H1 (cell line): Measurements from ENCODE around the gene RYK. TPM values are rescaled to one million over a fixed set of nuclear protein-coding genes. Genes with fewer than 3 reads are reported as not detected.

Experiments used
- CTCF ChIA-PET: fragments of 300-600 bp; sonication (Branson Sonifier 250); formaldehyde crosslinking; loops from one replicate; lab custom pipeline; 2021; ENCODE audit not compliant: partially characterized antibody; lab: Charles Lee
- POLR2A ChIA-PET: fragments of 300-600 bp; sonication (Branson Sonifier 250); formaldehyde crosslinking; loops from one replicate; lab custom pipeline; 2021; ENCODE audit warnings: inconsistent platforms; ENCODE audit not compliant: partially characterized antibody; lab: Charles Lee
- DNase-seq, 2 experiments: peaks; one replicate each; pipeline versions ENCODE4 v3.0.0 to v3.0.0-alpha.2; 2010 to 2022; ENCODE audit warnings: low spot score in 2 of 2, low read depth in 1 of 2, mixed read lengths in 1 of 2
- FAIRE-seq: peaks from 2 replicates; lab custom pipeline; 2011; peaks lifted over from hg19 to GRCh38; lab: Jason Lieb, UNC
- H2AFZ ChIP-seq: 2 replicates; pipeline ENCODE4 v1.8.1; 2012; ENCODE audit warnings: low read length, inconsistent platforms
- H2AK5ac ChIP-seq: 2 replicates; pipeline ENCODE4 v1.6.1; 2013; ENCODE audit warnings: low read depth, low read length
- H2BK120ac ChIP-seq: replicated peaks from 2 replicates; pipeline ENCODE3; 2013; ENCODE audit warnings: low read depth, low read length, inconsistent platforms
- H2BK12ac ChIP-seq: 2 replicates; pipeline ENCODE4 v1.6.1; 2013; ENCODE audit warnings: low read depth, low read length
- H2BK15ac ChIP-seq: 2 replicates; pipeline ENCODE4 v1.6.1; 2013; ENCODE audit warnings: low read length
- H2BK20ac ChIP-seq: 2 replicates; pipeline ENCODE4 v1.6.1; 2013; ENCODE audit warnings: low read length
- H2BK5ac ChIP-seq: 2 replicates; pipeline ENCODE4 v1.6.1; 2013; ENCODE audit warnings: low read depth, low read length
- H3K14ac ChIP-seq: 2 replicates; pipeline ENCODE4 v1.6.1; 2013; ENCODE audit warnings: inconsistent platforms; ENCODE audit not compliant: insufficient read length
- H3K18ac ChIP-seq: 2 replicates; pipeline ENCODE4 v1.6.1; 2013; ENCODE audit warnings: low read length; ENCODE audit errors: extremely low read depth
- H3K23ac ChIP-seq: 2 replicates; pipeline ENCODE4 v1.6.1; 2013; ENCODE audit warnings: inconsistent platforms; ENCODE audit not compliant: insufficient read length
- H3K23me2 ChIP-seq: 2 replicates; pipeline ENCODE4 v1.6.1; 2013; ENCODE audit warnings: low read depth, low read length
- H3K27ac ChIP-seq: 2 replicates; pipeline ENCODE4 v1.6.1; 2011; ENCODE audit warnings: low read depth, low read length, inconsistent platforms
- H3K27me3 ChIP-seq, 4 experiments: replicated peaks in 1 of 4; 1 replicate in 1 of 4; 2 replicates in 3 of 4; pipeline versions ENCODE4 v1.6.1 to v1.8.1; 2011 to 2013; ENCODE audit warnings: low read length in 3 of 4, mild to moderate bottlenecking in 3 of 4, inconsistent platforms in 2 of 4, mixed read lengths in 2 of 4, moderate library complexity in 1 of 4; ENCODE audit not compliant: control insufficient read depth in 3 of 4, insufficient read depth in 3 of 4; ENCODE audit errors: extremely low read depth in 1 of 4
- H3K36me3 ChIP-seq, 4 experiments: 2 replicates each; pipeline versions ENCODE4 v1.6.1 to v1.8.1; 2011 to 2013; ENCODE audit warnings: mild to moderate bottlenecking in 4 of 4, low read length in 3 of 4, moderate library complexity in 2 of 4, control low read depth in 1 of 4, inconsistent platforms in 1 of 4; ENCODE audit not compliant: insufficient read depth in 4 of 4, control insufficient read depth in 2 of 4
- H3K4ac ChIP-seq: replicated peaks from 2 replicates; pipeline ENCODE3; 2013; ENCODE audit warnings: low read length, low read depth, mixed read lengths, inconsistent platforms; ENCODE audit not compliant: insufficient read length
- H3K4me1 ChIP-seq, 4 experiments: replicated peaks in 1 of 4; 1 replicate in 1 of 4; 2 replicates in 3 of 4; pipeline versions ENCODE4 v1.6.1 to v1.8.1; 2011 to 2013; ENCODE audit warnings: low read length in 3 of 4, inconsistent platforms in 2 of 4, mixed read lengths in 1 of 4; ENCODE audit not compliant: insufficient read depth in 4 of 4, control insufficient read depth in 3 of 4
- H3K4me2 ChIP-seq, 2 experiments: 2 replicates each; pipeline versions ENCODE4 v1.6.1 to v1.8.1; 2011 to 2013; ENCODE audit warnings: low read depth in 2 of 2, low read length in 2 of 2, control low read depth in 1 of 2, inconsistent platforms in 1 of 2, mild to moderate bottlenecking in 1 of 2; ENCODE audit not compliant: insufficient read depth in 1 of 2
- H3K4me3 ChIP-seq, 4 experiments: fragments of 200-600, 300-600 bp in 1 of 4; sonication (generic), shearing (Covaris generic), sonication (Bioruptor Twin) in 1 of 4; 2 replicates each; pipeline versions ENCODE4 v1.5.1 to v1.8.1; 2011 to 2016; ENCODE audit warnings: low read length in 4 of 4, low read depth in 3 of 4, control low read depth in 2 of 4, inconsistent platforms in 2 of 4, mild to moderate bottlenecking in 2 of 4, mixed read lengths in 1 of 4, moderate library complexity in 1 of 4; ENCODE audit not compliant: insufficient read depth in 2 of 4; ENCODE audit errors: extremely low read depth in 1 of 4
- H3K56ac ChIP-seq: replicated peaks from 2 replicates; pipeline ENCODE3; 2013; ENCODE audit warnings: low read depth, mild to moderate bottlenecking, mixed read lengths, low read length, inconsistent platforms; ENCODE audit not compliant: insufficient read length
- H3K79me1 ChIP-seq: 2 replicates; pipeline ENCODE4 v1.6.1; 2013; ENCODE audit warnings: low read depth, low read length, control low read depth
- H3K79me2 ChIP-seq, 2 experiments: 2 replicates each; pipeline versions ENCODE4 v1.6.1 to v1.8.1; 2012 to 2013; ENCODE audit warnings: low read length in 2 of 2, mild to moderate bottlenecking in 2 of 2, inconsistent platforms in 1 of 2; ENCODE audit not compliant: insufficient read depth in 2 of 2, control insufficient read depth in 1 of 2
- H3K9ac ChIP-seq, 4 experiments: replicated peaks in 1 of 4; 1 replicate in 1 of 4; 2 replicates in 3 of 4; pipeline versions ENCODE4 v1.6.1 to v1.8.1; 2011 to 2013; ENCODE audit warnings: low read depth in 3 of 4, low read length in 3 of 4, control low read depth in 2 of 4, mild to moderate bottlenecking in 2 of 4, moderate library complexity in 2 of 4, inconsistent platforms in 1 of 4; ENCODE audit errors: extremely low read depth in 1 of 4
- H3K9me3 ChIP-seq, 2 experiments: 2 replicates each; pipeline versions ENCODE4 v1.6.1 to v1.8.1; 2012 to 2013; ENCODE audit warnings: mild to moderate bottlenecking in 2 of 2, moderate library complexity in 2 of 2, control low read depth in 1 of 2, inconsistent platforms in 1 of 2, low read depth in 1 of 2, low read length in 1 of 2, mixed read lengths in 1 of 2; ENCODE audit not compliant: insufficient read depth in 2 of 2
- H4K20me1 ChIP-seq, 2 experiments: replicated peaks in 1 of 2; 2 replicates each; pipeline versions ENCODE3 to v1.8.1; 2011 to 2013; ENCODE audit warnings: inconsistent platforms in 2 of 2, low read length in 2 of 2, mild to moderate bottlenecking in 1 of 2; ENCODE audit not compliant: insufficient read depth in 2 of 2, control insufficient read depth in 1 of 2
- H4K5ac ChIP-seq: 2 replicates; pipeline ENCODE4 v1.6.1; 2013; ENCODE audit warnings: low read length, low read depth, mixed read lengths, inconsistent platforms; ENCODE audit not compliant: insufficient read length
- H4K8ac ChIP-seq: 2 replicates; pipeline ENCODE4 v1.8.0; 2013; ENCODE audit warnings: mild to moderate bottlenecking, moderate library complexity, low read length, inconsistent platforms; ENCODE audit not compliant: insufficient read depth; ENCODE audit errors: extremely low read depth
- H4K91ac ChIP-seq: replicated peaks from 2 replicates; pipeline ENCODE3; 2013; ENCODE audit warnings: low read length, mixed read lengths, inconsistent platforms; ENCODE audit not compliant: insufficient read length
- ASH2L ChIP-seq: fragments of 200-600, 300-600 bp; sonication (generic); IDR thresholded peaks from one replicate; pipeline ENCODE4 v1.7.1; 2017; ENCODE audit warnings: low read length
- BCL11A ChIP-seq, 2 experiments: IDR thresholded peaks; one replicate each; pipeline ENCODE4 v1.6.1; 2011; ENCODE audit warnings: low read depth in 2 of 2, low read length in 2 of 2, mild to moderate bottlenecking in 2 of 2
- CEBPB ChIP-seq: IDR thresholded peaks from 2 replicates; pipeline ENCODE4 v1.6.1; 2012; ENCODE audit warnings: low read depth, low read length
- CREB1 ChIP-seq: IDR thresholded peaks from 2 replicates; pipeline ENCODE4 v1.6.1; 2012; ENCODE audit warnings: inconsistent platforms
- GTF2F1 ChIP-seq: IDR thresholded peaks from 2 replicates; pipeline ENCODE4 v1.6.1; 2012; ENCODE audit warnings: low read depth, low read length, improper control_type of control experiment, borderline replicate concordance
- PHF8 ChIP-seq: fragments of 200-600 bp; sonication (generic); conservative IDR thresholded peaks from 2 replicates; pipeline ENCODE4 v1.7.1; 2012; ENCODE audit warnings: low read depth, mild to moderate bottlenecking, inconsistent platforms, low read length, moderate library complexity
- SIX5 ChIP-seq: IDR thresholded peaks from 2 replicates; pipeline ENCODE4 v1.6.1; 2011; ENCODE audit warnings: mild to moderate bottlenecking, low read depth, low read length
- SRF ChIP-seq: IDR thresholded peaks from 2 replicates; pipeline ENCODE4 v1.6.1; 2011; ENCODE audit warnings: mild to moderate bottlenecking, low read depth, low read length, moderate library complexity
- YY1 ChIP-seq: IDR thresholded peaks from 2 replicates; pipeline ENCODE4 v1.6.1; 2011; ENCODE audit warnings: low read depth, mild to moderate bottlenecking, low read length
- ZNF274 ChIP-seq: IDR thresholded peaks from 2 replicates; pipeline ENCODE4 v1.7.0; 2012; ENCODE audit warnings: low read length, borderline replicate concordance; ENCODE audit errors: extremely low read depth
- WGBS, 2 experiments: shearing (Covaris generic) in 1 of 2; methylation state at CpG; one replicate each; pipeline versions ENCODE4 v1.1.6 to v1.1.7; 2013 to 2015; ENCODE audit warnings: low lambda C conversion rate in 2 of 2, mixed read lengths in 2 of 2, inconsistent platforms in 1 of 2, low coverage in 1 of 2, missing lambda C conversion rate in 1 of 2; ENCODE audit not compliant: insufficient replicate concordance in 2 of 2, insufficient coverage in 1 of 2, insufficient read length in 1 of 2; ENCODE audit errors: extremely low coverage in 1 of 2, missing lambda C conversion rate in 1 of 2; 5-methylcytosine and 5-hydroxymethylcytosine counted together
- polyA plus RNA-seq, 7 experiments: library from polyadenylated mRNA; depleted of rRNA in 3 of 7; stranded (reverse) in 5 of 7; unstranded in 2 of 7; fragments of >200 nt in 5 of 7; fragments of 200-250 nt in 2 of 7; gene quantifications; 1 replicate in 5 of 7; 2 replicates in 1 of 7; 4 replicates in 1 of 7; pipeline versions ENCODE4 v1.2.1 to v1.2.3, GENCODE V29; 2011 to 2013; ENCODE audit warnings: missing spikeins in 2 of 7, mixed read lengths in 2 of 7
- total RNA-seq: library from RNA; stranded (reverse); fragmentation: NEBNext Ultra II Directional; extraction: Animal tissue kit (Norgen Biotek cat#: 25700); gene quantifications from 2 replicates; pipeline ENCODE4 v1.2.1, GENCODE V29; 2021
- TF ChIP-seq, protein P1 (sequence below), 3 experiments: IDR thresholded peaks; 1 replicate in 2 of 3; 2 replicates in 1 of 3; pipeline versions ENCODE4 v1.5.1 to v1.6.1; 2011; ENCODE audit warnings: low read length in 3 of 3, mild to moderate bottlenecking in 3 of 3, inconsistent platforms in 2 of 3, low read depth in 1 of 3, moderate library complexity in 1 of 3; ENCODE audit not compliant: insufficient read depth in 1 of 3; ENCODE audit errors: control extremely low read depth in 1 of 3
- TF ChIP-seq, protein P2 (sequence below): IDR thresholded peaks from 2 replicates; pipeline ENCODE4 v1.6.1; 2012; ENCODE audit warnings: inconsistent platforms

Gene RYK
- total and polyA plus RNA-seq, 2 of the 8 experiments (the other 6 are each of a cell fraction or from before 2014, with no cell fraction given), result 30.5 to 63.8 TPM

DNA sequence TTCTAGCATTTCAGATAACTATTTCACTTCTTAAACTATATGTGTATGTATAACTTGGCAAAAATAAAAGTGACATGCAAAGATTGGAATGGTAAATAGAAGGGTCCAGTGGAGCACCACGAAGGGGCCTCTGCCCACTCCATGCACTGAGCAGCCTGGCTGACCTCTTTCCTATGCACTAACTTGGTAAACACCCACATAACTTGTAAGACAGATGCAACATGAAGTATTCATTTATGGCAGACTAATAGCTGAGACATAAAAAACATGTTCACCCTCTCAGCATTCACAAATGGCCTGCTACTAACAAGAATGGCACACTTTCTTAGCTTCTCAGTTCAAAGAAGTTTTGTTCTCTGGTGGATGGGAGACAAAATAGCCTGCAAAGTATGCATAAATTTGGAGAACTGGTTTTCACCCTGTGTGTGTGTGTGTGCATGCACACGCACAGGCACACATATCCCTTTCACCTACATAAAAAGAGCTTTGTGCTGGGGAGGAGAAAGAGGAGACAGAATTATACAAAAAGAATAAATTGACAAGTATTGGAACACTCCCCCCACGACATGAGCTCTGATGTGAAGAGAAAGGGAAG is 26.5 kb upstream of the RYK start:
- ChIA-PET CTCF (interaction anchor here (0.6 to 2.4 kb wide), 7 partner anchors 10 to 90 kb away, joined by 3 to 8 read pairs (median 4); no protein-coding TSS in a partner anchor), POLR2A (interaction anchor here (0.9 kb wide), 1 partner anchor 91 kb away, joined by 4 read pairs; no protein-coding TSS in a partner anchor)
- no peak overlapping the region for H3K56ac ChIP-seq
- H3K27me3 ChIP-seq, result no peaks in the 10 kb centered on the region
- no peak overlapping the region for H3K14ac ChIP-seq
- WGBS, 2 experiments, result 77% methylated on average over 3 of the region's 3 CpGs; no CpG with 5 or more reads in 1 of the 2 experiments
- no peaks in the 10 kb centered on the region for H4K20me1 ChIP-seq
- H2BK15ac ChIP-seq, result no peak overlapping the region
- H2AK5ac ChIP-seq, result no peak overlapping the region
- H3K23me2 ChIP-seq, result no peaks in the 10 kb centered on the region
- H3K18ac ChIP-seq, result no peak overlapping the region
- H4K8ac ChIP-seq, result no peak overlapping the region
- DNase-seq, result peak in 1 of 2 experiments; percentile 11
- no peak overlapping the region for H3K4me3 ChIP-seq
- H3K36me3 ChIP-seq, result no peaks in the 10 kb centered on the region
- H3K9me3 ChIP-seq, result no peaks in the 10 kb centered on the region
- H2BK120ac ChIP-seq, result no peak overlapping the region
- H4K5ac ChIP-seq, result no peak overlapping the region
- no peak overlapping the region for H3K23ac ChIP-seq
- no peak for FAIRE-seq
- no peak overlapping the region for H3K4me2 ChIP-seq
- H2BK12ac ChIP-seq, result no peak overlapping the region
- H3K79me2 ChIP-seq, result no peaks in the 10 kb centered on the region
- no peaks in the 10 kb centered on the region for H3K79me1 ChIP-seq
- H3K9ac ChIP-seq, result no peak overlapping the region
- H2AFZ ChIP-seq, result no peak overlapping the region
- no peak overlapping the region for H3K4ac ChIP-seq
- no peak overlapping the region for H4K91ac ChIP-seq
- H2BK5ac ChIP-seq, result no peak overlapping the region
- no peaks in the 10 kb centered on the region for H3K4me1 ChIP-seq
- H3K27ac ChIP-seq, result no peak overlapping the region
- H2BK20ac ChIP-seq, result no peak overlapping the region
- TF ChIP-seq PHF8 (no peak), CEBPB (no peak), CREB1 (no peak), SIX5 (no peak), ZNF274 (no peak), YY1 (no peak), BCL11A (IDR thresholded peaks at IDR 0.05; ENCODE audit: low read depth in 2 of 2, low read length in 2 of 2) (no peak), GTF2F1 (no peak), ASH2L (no peak), SRF (no peak)
- TF ChIP-seq, protein P1, sequence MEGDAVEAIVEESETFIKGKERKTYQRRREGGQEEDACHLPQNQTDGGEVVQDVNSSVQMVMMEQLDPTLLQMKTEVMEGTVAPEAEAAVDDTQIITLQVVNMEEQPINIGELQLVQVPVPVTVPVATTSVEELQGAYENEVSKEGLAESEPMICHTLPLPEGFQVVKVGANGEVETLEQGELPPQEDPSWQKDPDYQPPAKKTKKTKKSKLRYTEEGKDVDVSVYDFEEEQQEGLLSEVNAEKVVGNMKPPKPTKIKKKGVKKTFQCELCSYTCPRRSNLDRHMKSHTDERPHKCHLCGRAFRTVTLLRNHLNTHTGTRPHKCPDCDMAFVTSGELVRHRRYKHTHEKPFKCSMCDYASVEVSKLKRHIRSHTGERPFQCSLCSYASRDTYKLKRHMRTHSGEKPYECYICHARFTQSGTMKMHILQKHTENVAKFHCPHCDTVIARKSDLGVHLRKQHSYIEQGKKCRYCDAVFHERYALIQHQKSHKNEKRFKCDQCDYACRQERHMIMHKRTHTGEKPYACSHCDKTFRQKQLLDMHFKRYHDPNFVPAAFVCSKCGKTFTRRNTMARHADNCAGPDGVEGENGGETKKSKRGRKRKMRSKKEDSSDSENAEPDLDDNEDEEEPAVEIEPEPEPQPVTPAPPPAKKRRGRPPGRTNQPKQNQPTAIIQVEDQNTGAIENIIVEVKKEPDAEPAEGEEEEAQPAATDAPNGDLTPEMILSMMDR (IDR thresholded peaks at IDR 0.05; ENCODE audit: control extremely low read depth in 1 of 3, insufficient read depth in 1 of 3, low read depth in 1 of 3, low read length in 3 of 3), result no peak
- TF ChIP-seq, protein P2, sequence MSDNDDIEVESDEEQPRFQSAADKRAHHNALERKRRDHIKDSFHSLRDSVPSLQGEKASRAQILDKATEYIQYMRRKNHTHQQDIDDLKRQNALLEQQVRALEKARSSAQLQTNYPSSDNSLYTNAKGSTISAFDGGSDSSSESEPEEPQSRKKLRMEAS, result no peak
